WERI-Rb-1 (cell line): ENCODE data around the gene SHC3.

Experiments used
- DNase-seq: peaks from one replicate; pipeline ENCODE4 v3.0.0-alpha.2; 2020
- H3K27ac ChIP-seq: fragments of 250-450 bp; sonication (Bioruptor Pico); 2 replicates; pipeline ENCODE4 v1.5.1; 2020; ENCODE audit warnings: mild to moderate bottlenecking, moderate library complexity
- H3K27me3 ChIP-seq: fragments of 250-450 bp; sonication (Bioruptor Pico); 2 replicates; pipeline ENCODE4 v1.5.1; 2021; ENCODE audit warnings: mild to moderate bottlenecking, low read depth, moderate library complexity; ENCODE audit not compliant: insufficient read depth, severe bottlenecking
- H3K36me3 ChIP-seq: fragments of 250-450 bp; sonication (Bioruptor Pico); 2 replicates; pipeline ENCODE4 v1.5.1; 2020; ENCODE audit warnings: mild to moderate bottlenecking, moderate library complexity
- H3K4me3 ChIP-seq: 2 replicates; pipeline ENCODE4 v1.5.1; 2011; ENCODE audit warnings: low read depth, mild to moderate bottlenecking, control low read depth, low read length
- H3K9me3 ChIP-seq: fragments of 250-450 bp; sonication (Bioruptor Pico); 2 replicates; pipeline ENCODE4 v1.5.1; 2021; ENCODE audit warnings: mild to moderate bottlenecking, moderate library complexity; ENCODE audit not compliant: severe bottlenecking
- CTCF ChIP-seq: IDR thresholded peaks from 2 replicates; pipeline ENCODE4 v1.5.1; 2011; ENCODE audit warnings: low read depth, mild to moderate bottlenecking, control low read depth, inconsistent platforms, low read length

SHC3 gene

GRCh38 chr9:89010526-89011111, 168.0 kb downstream of the SHC3 start:
- no peak for DNase-seq
- Histone ChIP-seq H3K36me3 (no peaks in the 10 kb centered on the region), H3K4me3 (no peak overlapping the region), H3K27me3 (no peaks in the 10 kb centered on the region), H3K9me3 (no peaks in the 10 kb centered on the region), H3K27ac (no peak overlapping the region)
- TF ChIP-seq CTCF, result no peak

GRCh38 chr9:89010056-89010455, 168.6 kb downstream of the SHC3 start:
- H3K27ac ChIP-seq, result no peak overlapping the region
- H3K36me3 ChIP-seq, result no peaks in the 10 kb centered on the region
- no peak overlapping the region for H3K4me3 ChIP-seq
- DNase-seq, result no peak
- no peaks in the 10 kb centered on the region for H3K27me3 ChIP-seq
- no peaks in the 10 kb centered on the region for H3K9me3 ChIP-seq
- no peak for TF ChIP-seq CTCF

GRCh38 chr9:89009546-89009840, 169.1 kb downstream of the SHC3 start:
- no peak for TF ChIP-seq CTCF
- no peaks in the 10 kb centered on the region for H3K9me3 ChIP-seq
- no peak overlapping the region for H3K4me3 ChIP-seq
- no peaks in the 10 kb centered on the region for H3K36me3 ChIP-seq
- H3K27ac ChIP-seq, result no peak overlapping the region
- no peak for DNase-seq
- H3K27me3 ChIP-seq, result no peaks in the 10 kb centered on the region

- TF ChIP-seq CTCF, result peak; percentile 53
- H3K27me3 ChIP-seq, result no peaks in the 10 kb centered on the region
- no peaks in the 10 kb centered on the region for H3K9me3 ChIP-seq
- peak; percentile 29 for DNase-seq
- H3K4me3 ChIP-seq, result no peak overlapping the region
- no peak overlapping the region for H3K27ac ChIP-seq
- H3K36me3 ChIP-seq, result no peaks in the 10 kb centered on the region
These were observed 169.7 kb downstream of the SHC3 start for GRCh38 chr9:89008744-89009545.

GRCh38 chr9:89008055-89008743, 170.4 kb downstream of the SHC3 start:
- DNase-seq, result no peak
- H3K4me3 ChIP-seq, result no peak overlapping the region
- no peaks in the 10 kb centered on the region for H3K9me3 ChIP-seq
- no peaks in the 10 kb centered on the region for H3K27me3 ChIP-seq
- no peak overlapping the region for H3K27ac ChIP-seq
- H3K36me3 ChIP-seq, result no peaks in the 10 kb centered on the region; the same call in 1 of the 2 replicates
- no peak for TF ChIP-seq CTCF
